Esophagus (tissue), 2 donors: ENCODE measurements around the gene ITLN1. TPM values are rescaled to one million over a fixed set of nuclear protein-coding genes. Genes with fewer than 3 reads are reported as not detected.
"Not testable (repeated sequence)": the region's sequence is repeated elsewhere in the genome, so short reads cannot be mapped to it uniquely, and the experiment has no call there.

Experiments
- H3K27ac ChIP-seq, 2 donors: one replicate each; pipeline ENCODE4 v1.5.1; 2013; ENCODE audit warnings: low read depth in 2 of 2, mild to moderate bottlenecking in 2 of 2, inconsistent platforms in 1 of 2, low read length in 1 of 2, moderate library complexity in 1 of 2
- H3K27me3 ChIP-seq, 2 donors: one replicate each; pipeline ENCODE4 v1.6.1; 2013; ENCODE audit warnings: low read length in 2 of 2, control low read depth in 1 of 2, mild to moderate bottlenecking in 1 of 2; ENCODE audit not compliant: insufficient read depth in 2 of 2, control insufficient read depth in 1 of 2
- H3K36me3 ChIP-seq, 2 donors: one replicate each; pipeline ENCODE4 v1.6.1; 2013; ENCODE audit warnings: low read length in 1 of 2; ENCODE audit not compliant: control insufficient read depth in 2 of 2, insufficient read depth in 2 of 2
- H3K4me1 ChIP-seq, 2 donors: one replicate each; pipeline ENCODE4 v1.6.1; 2013; ENCODE audit warnings: low read length in 1 of 2; ENCODE audit not compliant: control insufficient read depth in 2 of 2, insufficient read depth in 2 of 2
- H3K4me3 ChIP-seq, 2 donors: one replicate each; pipeline ENCODE4 v1.5.1; 2013; ENCODE audit warnings: low read length in 2 of 2, mild to moderate bottlenecking in 2 of 2, low read depth in 1 of 2, moderate library complexity in 1 of 2
- H3K9me3 ChIP-seq, 2 donors: one replicate each; pipeline ENCODE4 v1.6.1; 2013; ENCODE audit warnings: mild to moderate bottlenecking in 2 of 2, low read depth in 1 of 2, low read length in 1 of 2, moderate library complexity in 1 of 2; ENCODE audit not compliant: control insufficient read depth in 2 of 2, insufficient read depth in 1 of 2
- WGBS, 2 donors: extraction: QIAGEN DNeasy Blood & Tissue Kit; methylation state at CpG; one replicate each; pipeline ENCODE4 v1.1.7; 2013; 5-methylcytosine and 5-hydroxymethylcytosine counted together
- polyA plus RNA-seq, 2 donors: library from polyadenylated mRNA; stranded (reverse); fragments of 200-250 nt; gene quantifications; one replicate each; pipeline ENCODE4 v1.2.3, GENCODE V29; 2013
- donor health status: healthy with polysubstance abuse.
- donor health status: Bipolar disorder and iron deficiency.

Gene ITLN1
- polyA plus RNA-seq, 2 donors, result 0.04 to 0.20 TPM

- Histone ChIP-seq H3K9me3 (no peaks in the 10 kb centered on the region), H3K36me3 (no peaks in the 10 kb centered on the region), H3K4me1 (no peaks in the 10 kb centered on the region), H3K4me3 (no peak overlapping the region), H3K27ac (no peak overlapping the region), H3K27me3 (no peaks in the 10 kb centered on the region)
- WGBS, 2 donors, result 84 to 85% methylated on average over 2 of the region's 2 CpGs
These were observed 2.1 kb upstream of the ITLN1 start for GRCh38 chr1:160887071-160887470.

- Histone ChIP-seq H3K9me3 (no peaks in the 10 kb centered on the region), H3K27ac (no peak overlapping the region), H3K27me3 (no peaks in the 10 kb centered on the region), H3K36me3 (no peaks in the 10 kb centered on the region), H3K4me3 (no peak overlapping the region), H3K4me1 (no peaks in the 10 kb centered on the region)
- 76 to 79% methylated on average over 6 of the region's 6 CpGs for WGBS, 2 donors
These were observed 401 bp downstream of the ITLN1 start for GRCh38 chr1:160884579-160884978.

- 81 to 84% methylated on average over 13 of the region's 13 CpGs for WGBS, 2 donors
- no peaks in the 10 kb centered on the region for H3K9me3 ChIP-seq
These were observed 1.1 kb downstream of the ITLN1 start for GRCh38 chr1:160883581-160884513.

GRCh38 chr1:160882582-160882981, 2.4 kb downstream of the ITLN1 start:
- WGBS, 2 donors, result 95% methylated on average over 1 of the region's 1 CpG
- no peaks in the 10 kb centered on the region for H3K4me1 ChIP-seq

More at GRCh38 chr1:160883581-160884513, 1.1 kb downstream of the ITLN1 start:
- Histone ChIP-seq H3K36me3 (no peaks in the 10 kb centered on the region), H3K4me3 (no peak overlapping the region), H3K4me1 (no peaks in the 10 kb centered on the region), H3K27ac (no peak overlapping the region), H3K27me3 (no peaks in the 10 kb centered on the region)

GRCh38 chr1:160881264-160881663, 3.7 kb downstream of the ITLN1 start:
- not testable (repeated sequence) for H3K4me1 ChIP-seq, H3K27ac ChIP-seq, H3K36me3 ChIP-seq, H3K4me3 ChIP-seq, H3K27me3 ChIP-seq, H3K9me3 ChIP-seq
- WGBS, 2 donors, result 82 to 85% methylated on average over 7 of the region's 7 CpGs

More at GRCh38 chr1:160882582-160882981, 2.4 kb downstream of the ITLN1 start:
- H3K27me3 ChIP-seq, result no peaks in the 10 kb centered on the region
- H3K4me3 ChIP-seq, result no peak overlapping the region
- no peaks in the 10 kb centered on the region for H3K36me3 ChIP-seq
- H3K27ac ChIP-seq, result no peak overlapping the region
- no peaks in the 10 kb centered on the region for H3K9me3 ChIP-seq

GRCh38 chr1:160880216-160880615, 4.8 kb downstream of the ITLN1 start:
- Histone ChIP-seq H3K36me3 (no peaks in the 10 kb centered on the region), H3K4me1 (no peaks in the 10 kb centered on the region), H3K4me3 (no peak overlapping the region), H3K27me3 (no peaks in the 10 kb centered on the region), H3K9me3 (no peaks in the 10 kb centered on the region), H3K27ac (no peak overlapping the region)
- 89 to 90% methylated on average over 3 of the region's 3 CpGs for WGBS, 2 donors

GRCh38 chr1:160879056-160879455, 5.9 kb downstream of the ITLN1 start:
- 57 to 64% methylated on average over 8 of the region's 8 CpGs for WGBS, 2 donors
- Histone ChIP-seq H3K9me3 (no peaks in the 10 kb centered on the region), H3K36me3 (no peaks in the 10 kb centered on the region), H3K4me3 (no peak overlapping the region), H3K4me1 (no peaks in the 10 kb centered on the region), H3K27ac (no peak overlapping the region), H3K27me3 (no peaks in the 10 kb centered on the region)

- Histone ChIP-seq H3K4me3 (no peak overlapping the region), H3K27ac (no peak overlapping the region), H3K36me3 (no peaks in the 10 kb centered on the region), H3K4me1 (no peaks in the 10 kb centered on the region), H3K27me3 (no peaks in the 10 kb centered on the region), H3K9me3 (no peaks in the 10 kb centered on the region)
These were observed 7.8 kb downstream of the ITLN1 start for GRCh38 chr1:160877221-160877620.

GRCh38 chr1:160876311-160876710, 8.7 kb downstream of the ITLN1 start:
- Histone ChIP-seq H3K4me1 (no peaks in the 10 kb centered on the region), H3K27me3 (no peaks in the 10 kb centered on the region), H3K4me3 (no peak overlapping the region), H3K9me3 (no peaks in the 10 kb centered on the region), H3K36me3 (no peaks in the 10 kb centered on the region), H3K27ac (no peak overlapping the region)
- WGBS, 2 donors, result 82 to 86% methylated on average over 5 of the region's 5 CpGs

- not testable (repeated sequence) for H3K9me3 ChIP-seq
- WGBS, 2 donors, result 67 to 69% methylated on average over 4 of the region's 4 CpGs
These were observed 9.4 kb downstream of the ITLN1 start for GRCh38 chr1:160875591-160875990.

More at GRCh38 chr1:160875591-160875990, 9.4 kb downstream of the ITLN1 start:
- H3K27ac ChIP-seq, H3K27me3 ChIP-seq, H3K4me3 ChIP-seq, H3K36me3 ChIP-seq, H3K4me1 ChIP-seq: not testable (repeated sequence)
